Suppressor macrophage treated with lipopolysaccharide for 4 hours (primary cell): ENCODE results near the gene TACC2.
"Not testable (repeated sequence)": the region's sequence is repeated elsewhere in the genome, so short reads cannot be mapped to it uniquely, and the experiment has no call there.

Experiments used
- DNase-seq: peaks from one replicate; pipeline ENCODE4 v3.0.0-alpha.2; 2020

The TACC2 gene

GRCh38 chr10:122066337-122066939 lies 77.5 kb downstream of the TACC2 start:
- not testable (repeated sequence) for DNase-seq

GRCh38 chr10:122068844-122069243 lies 79.9 kb downstream of the TACC2 start:
- DNase-seq, result no peak

GRCh38 chr10:122072491-122072890 lies 83.5 kb downstream of the TACC2 start:
- DNase-seq, result no peak

- DNase-seq, result no peak
Measured at GRCh38 chr10:122073508-122073907, 84.5 kb downstream of the TACC2 start.

- DNase-seq, result no peak
Measured at GRCh38 chr10:122075171-122075570, 86.2 kb downstream of the TACC2 start.

GRCh38 chr10:122075876-122076275 lies 86.9 kb downstream of the TACC2 start:
- not testable (repeated sequence) for DNase-seq

- DNase-seq, result no peak
Measured at GRCh38 chr10:122077311-122077875, 88.4 kb downstream of the TACC2 start.

GRCh38 chr10:122078326-122078725 lies 89.4 kb downstream of the TACC2 start:
- DNase-seq, result no peak

- no peak for DNase-seq
Measured at GRCh38 chr10:122078965-122079795, 90.2 kb downstream of the TACC2 start.

GRCh38 chr10:122082616-122083477 lies 93.9 kb downstream of the TACC2 start:
- no peak for DNase-seq

- DNase-seq, result no peak
Measured at GRCh38 chr10:122083478-122084025, 94.6 kb downstream of the TACC2 start.

GRCh38 chr10:122084286-122085041 lies 95.5 kb downstream of the TACC2 start:
- no peak for DNase-seq

GRCh38 chr10:122085423-122085911 lies 96.5 kb downstream of the TACC2 start:
- no peak for DNase-seq

- no peak for DNase-seq
Measured at GRCh38 chr10:122086416-122087240, 97.7 kb downstream of the TACC2 start.

GRCh38 chr10:122087436-122087835 lies 98.5 kb downstream of the TACC2 start:
- DNase-seq, result no peak

- no peak for DNase-seq
Measured at GRCh38 chr10:122089311-122090017, 100.5 kb downstream of the TACC2 start.

GRCh38 chr10:122091722-122092121 lies 102.8 kb downstream of the TACC2 start:
- DNase-seq, result no peak

GRCh38 chr10:122093076-122093475 lies 104.1 kb downstream of the TACC2 start:
- no peak for DNase-seq

- not testable (repeated sequence) for DNase-seq
Measured at GRCh38 chr10:122096181-122096580, 107.2 kb downstream of the TACC2 start.

- no peak for DNase-seq
Measured at GRCh38 chr10:122096705-122097104, 107.7 kb downstream of the TACC2 start.
